GM23248 (cell line): Measurements from ENCODE around the gene TMPRSS15.

ENCODE experiments used
- EZH2 ChIP-seq: fragments of 200-600 bp; sonication (generic); IDR thresholded peaks from 2 replicates; pipeline ENCODE4 v1.6.1; 2018; ENCODE audit warnings: antibody characterized with exemption, mild to moderate bottlenecking; ENCODE audit not compliant: insufficient read depth, poor library complexity, severe bottlenecking
- EZH2phosphoT487 ChIP-seq: fragments of 200-600 bp; sonication (generic); IDR thresholded peaks from 2 replicates; pipeline ENCODE4 v1.6.1; 2018; ENCODE audit warnings: antibody characterized with exemption, moderate library complexity, mild to moderate bottlenecking, low read depth; ENCODE audit not compliant: insufficient read depth

- TF ChIP-seq EZH2 (no peak), EZH2phosphoT487 (no peak)
Observed at GRCh38 chr21:18443701-18444100, 40.1 kb upstream of the TMPRSS15 start.
